ENCODE data around the gene MSTN.

MSTN gene

GRCh38 chr2:190069936-190070696, 7.6 kb upstream of the MSTN start:
- Histone ChIP-seq H3K4me1 (ENCODE audit: control insufficient read depth in 2 of 2, insufficient read depth in 2 of 2, low read length in 2 of 2) (no peaks in the 10 kb centered on the region), H3K36me3 (ENCODE audit: control insufficient read depth in 2 of 2, insufficient read depth in 2 of 2, low read length in 2 of 2) (no peaks in the 10 kb centered on the region), H3K9ac (ENCODE audit: low read depth in 1 of 2, low read length in 2 of 2) (no peak overlapping the region), H3K27me3 (ENCODE audit: control insufficient read depth in 2 of 2, insufficient read depth in 2 of 2, low read length in 2 of 2) (no peaks in the 10 kb centered on the region), H3K4me3 (ENCODE audit: low read length in 2 of 2) (no peak overlapping the region), H3K9me3 (ENCODE audit: control insufficient read depth in 2 of 2, low read length in 2 of 2) (no peaks in the 10 kb centered on the region), H3K27ac (ENCODE audit: low read depth in 2 of 2, low read length in 2 of 2) (no peak overlapping the region)

- H3K4me3 ChIP-seq (ENCODE audit: low read length in 2 of 2) = no peak overlapping the region
- H3K27ac ChIP-seq (ENCODE audit: low read depth in 2 of 2, low read length in 2 of 2) = no peak overlapping the region
- no peaks in the 10 kb centered on the region for H3K4me1 ChIP-seq (ENCODE audit: control insufficient read depth in 2 of 2, insufficient read depth in 2 of 2, low read length in 2 of 2)
- no peaks in the 10 kb centered on the region for H3K36me3 ChIP-seq (ENCODE audit: control insufficient read depth in 2 of 2, insufficient read depth in 2 of 2, low read length in 2 of 2)
- H3K9ac ChIP-seq (ENCODE audit: low read depth in 1 of 2, low read length in 2 of 2) = no peak overlapping the region
- no peaks in the 10 kb centered on the region for H3K27me3 ChIP-seq (ENCODE audit: control insufficient read depth in 2 of 2, insufficient read depth in 2 of 2, low read length in 2 of 2)
- H3K9me3 ChIP-seq (ENCODE audit: control insufficient read depth in 2 of 2, low read length in 2 of 2) = no peaks in the 10 kb centered on the region
Observed at GRCh38 chr2:190068764-190069163, 6.2 kb upstream of the MSTN start.

- Histone ChIP-seq H3K4me1 (ENCODE audit: control insufficient read depth in 2 of 2, insufficient read depth in 2 of 2, low read length in 2 of 2) (no peaks in the 10 kb centered on the region), H3K36me3 (ENCODE audit: control insufficient read depth in 2 of 2, insufficient read depth in 2 of 2, low read length in 2 of 2) (no peaks in the 10 kb centered on the region), H3K27me3 (ENCODE audit: control insufficient read depth in 2 of 2, insufficient read depth in 2 of 2, low read length in 2 of 2) (no peaks in the 10 kb centered on the region), H3K27ac (ENCODE audit: low read depth in 2 of 2, low read length in 2 of 2) (no peak overlapping the region), H3K4me3 (ENCODE audit: low read length in 2 of 2) (no peak overlapping the region), H3K9me3 (ENCODE audit: control insufficient read depth in 2 of 2, low read length in 2 of 2) (no peaks in the 10 kb centered on the region), H3K9ac (ENCODE audit: low read depth in 1 of 2, low read length in 2 of 2) (no peak overlapping the region)
Observed at GRCh38 chr2:190065839-190066238, 3.3 kb upstream of the MSTN start.

- Histone ChIP-seq H3K36me3 (ENCODE audit: control insufficient read depth in 2 of 2, insufficient read depth in 2 of 2, low read length in 2 of 2) (no peaks in the 10 kb centered on the region), H3K9me3 (ENCODE audit: control insufficient read depth in 2 of 2, low read length in 2 of 2) (no peaks in the 10 kb centered on the region), H3K27ac (ENCODE audit: low read depth in 2 of 2, low read length in 2 of 2) (no peak overlapping the region), H3K9ac (ENCODE audit: low read depth in 1 of 2, low read length in 2 of 2) (no peak overlapping the region), H3K4me1 (ENCODE audit: control insufficient read depth in 2 of 2, insufficient read depth in 2 of 2, low read length in 2 of 2) (no peaks in the 10 kb centered on the region), H3K27me3 (ENCODE audit: control insufficient read depth in 2 of 2, insufficient read depth in 2 of 2, low read length in 2 of 2) (no peaks in the 10 kb centered on the region), H3K4me3 (ENCODE audit: low read length in 2 of 2) (no peak overlapping the region)
Observed at GRCh38 chr2:190063624-190064023, 1.1 kb upstream of the MSTN start.

GRCh38 chr2:190062053-190062452, 476 bp downstream of the MSTN start:
- Histone ChIP-seq H3K4me1 (ENCODE audit: control insufficient read depth in 2 of 2, insufficient read depth in 2 of 2, low read length in 2 of 2) (no peaks in the 10 kb centered on the region), H3K9me3 (ENCODE audit: control insufficient read depth in 2 of 2, low read length in 2 of 2) (no peaks in the 10 kb centered on the region), H3K4me3 (ENCODE audit: low read length in 2 of 2) (peak overlapping the region in 1 of 2 donors; percentile 8), H3K9ac (ENCODE audit: low read depth in 1 of 2, low read length in 2 of 2) (no peak overlapping the region), H3K27ac (ENCODE audit: low read depth in 2 of 2, low read length in 2 of 2) (no peak overlapping the region), H3K27me3 (ENCODE audit: control insufficient read depth in 2 of 2, insufficient read depth in 2 of 2, low read length in 2 of 2) (no peaks in the 10 kb centered on the region), H3K36me3 (ENCODE audit: control insufficient read depth in 2 of 2, insufficient read depth in 2 of 2, low read length in 2 of 2) (no peaks in the 10 kb centered on the region)

GRCh38 chr2:190060626-190061025, 1.9 kb downstream of the MSTN start:
- H3K27me3 ChIP-seq (ENCODE audit: control insufficient read depth in 2 of 2, insufficient read depth in 2 of 2, low read length in 2 of 2) = no peaks in the 10 kb centered on the region
- H3K9ac ChIP-seq (ENCODE audit: low read depth in 1 of 2, low read length in 2 of 2) = no peak overlapping the region
- H3K36me3 ChIP-seq (ENCODE audit: control insufficient read depth in 2 of 2, insufficient read depth in 2 of 2, low read length in 2 of 2) = no peaks in the 10 kb centered on the region
- no peaks in the 10 kb centered on the region for H3K4me1 ChIP-seq (ENCODE audit: control insufficient read depth in 2 of 2, insufficient read depth in 2 of 2, low read length in 2 of 2)
- no peak overlapping the region for H3K27ac ChIP-seq (ENCODE audit: low read depth in 2 of 2, low read length in 2 of 2)
- no peaks in the 10 kb centered on the region for H3K9me3 ChIP-seq (ENCODE audit: control insufficient read depth in 2 of 2, low read length in 2 of 2)
- no peak overlapping the region for H3K4me3 ChIP-seq (ENCODE audit: low read length in 2 of 2)

GRCh38 chr2:190060019-190060418, 2.5 kb downstream of the MSTN start:
- Histone ChIP-seq H3K9me3 (ENCODE audit: control insufficient read depth in 2 of 2, low read length in 2 of 2) (no peaks in the 10 kb centered on the region), H3K4me1 (ENCODE audit: control insufficient read depth in 2 of 2, insufficient read depth in 2 of 2, low read length in 2 of 2) (no peaks in the 10 kb centered on the region), H3K4me3 (ENCODE audit: low read length in 2 of 2) (no peak overlapping the region), H3K27ac (ENCODE audit: low read depth in 2 of 2, low read length in 2 of 2) (no peak overlapping the region), H3K9ac (ENCODE audit: low read depth in 1 of 2, low read length in 2 of 2) (no peak overlapping the region), H3K27me3 (ENCODE audit: control insufficient read depth in 2 of 2, insufficient read depth in 2 of 2, low read length in 2 of 2) (no peaks in the 10 kb centered on the region), H3K36me3 (ENCODE audit: control insufficient read depth in 2 of 2, insufficient read depth in 2 of 2, low read length in 2 of 2) (no peaks in the 10 kb centered on the region)

GRCh38 chr2:190053426-190053825, 9.1 kb downstream of the MSTN start:
- no peak overlapping the region for H3K4me3 ChIP-seq (ENCODE audit: low read length in 2 of 2)
- H3K27me3 ChIP-seq (ENCODE audit: control insufficient read depth in 2 of 2, insufficient read depth in 2 of 2, low read length in 2 of 2) = no peaks in the 10 kb centered on the region
- no peaks in the 10 kb centered on the region for H3K4me1 ChIP-seq (ENCODE audit: control insufficient read depth in 2 of 2, insufficient read depth in 2 of 2, low read length in 2 of 2)

GRCh38 chr2:190052307-190052706, 10.2 kb downstream of the MSTN start:
- Histone ChIP-seq H3K9ac (ENCODE audit: low read depth in 1 of 2, low read length in 2 of 2) (no peak overlapping the region), H3K9me3 (ENCODE audit: control insufficient read depth in 2 of 2, low read length in 2 of 2) (no peaks in the 10 kb centered on the region), H3K4me3 (ENCODE audit: low read length in 2 of 2) (no peak overlapping the region), H3K27ac (ENCODE audit: low read depth in 2 of 2, low read length in 2 of 2) (no peak overlapping the region), H3K4me1 (ENCODE audit: control insufficient read depth in 2 of 2, insufficient read depth in 2 of 2, low read length in 2 of 2) (no peaks in the 10 kb centered on the region), H3K27me3 (ENCODE audit: control insufficient read depth in 2 of 2, insufficient read depth in 2 of 2, low read length in 2 of 2) (no peaks in the 10 kb centered on the region), H3K36me3 (ENCODE audit: control insufficient read depth in 2 of 2, insufficient read depth in 2 of 2, low read length in 2 of 2) (no peaks in the 10 kb centered on the region)

More at GRCh38 chr2:190053426-190053825, 9.1 kb downstream of the MSTN start:
- Histone ChIP-seq H3K27ac (ENCODE audit: low read depth in 2 of 2, low read length in 2 of 2) (no peak overlapping the region), H3K36me3 (ENCODE audit: control insufficient read depth in 2 of 2, insufficient read depth in 2 of 2, low read length in 2 of 2) (no peaks in the 10 kb centered on the region), H3K9me3 (ENCODE audit: control insufficient read depth in 2 of 2, low read length in 2 of 2) (no peaks in the 10 kb centered on the region), H3K9ac (ENCODE audit: low read depth in 1 of 2, low read length in 2 of 2) (no peak overlapping the region)

- no peak overlapping the region for H3K9ac ChIP-seq (ENCODE audit: low read depth in 1 of 2, low read length in 2 of 2)
- no peaks in the 10 kb centered on the region for H3K36me3 ChIP-seq (ENCODE audit: control insufficient read depth in 2 of 2, insufficient read depth in 2 of 2, low read length in 2 of 2)
- H3K9me3 ChIP-seq (ENCODE audit: control insufficient read depth in 2 of 2, low read length in 2 of 2) = no peaks in the 10 kb centered on the region
- H3K4me1 ChIP-seq (ENCODE audit: control insufficient read depth in 2 of 2, insufficient read depth in 2 of 2, low read length in 2 of 2) = no peaks in the 10 kb centered on the region
- no peak overlapping the region for H3K4me3 ChIP-seq (ENCODE audit: low read length in 2 of 2)
- no peak overlapping the region for H3K27ac ChIP-seq (ENCODE audit: low read depth in 2 of 2, low read length in 2 of 2)
- no peaks in the 10 kb centered on the region for H3K27me3 ChIP-seq (ENCODE audit: control insufficient read depth in 2 of 2, insufficient read depth in 2 of 2, low read length in 2 of 2)
Observed at GRCh38 chr2:190051223-190051622, 11.3 kb downstream of the MSTN start.

Data from mucosa of rectum (tissue), 2 donors.